Activated naive CD4-positive, alpha-beta T cell treated with anti-CD3 and anti-CD28 coated beads, Interleukin-2, amount 10 ng/mL, durations not matched to agents 7 days and 5 days (primary cell): Measurements from ENCODE around the gene NCLN.
"Not testable (repeated sequence)": the region's sequence is repeated elsewhere in the genome, so short reads cannot be mapped to it uniquely, and the experiment has no call there.

Experiments used
- CTCF ChIA-PET: fragments of 350-600 bp; sonication (Branson Sonifier 250); formaldehyde crosslinking; loops from one replicate; lab custom pipeline; 2021; ENCODE audit warnings: antibody characterized with exemption; lab: Charles Lee
- DNase-seq: peaks from one replicate; pipeline ENCODE4 v3.0.0-alpha.2; 2020
- H3K27ac Mint-ChIP-seq: one replicate; pipeline ENCODE4 v1.8.0; 2021; ENCODE audit warnings: mild to moderate bottlenecking, moderate library complexity, mixed read lengths
- H3K27me3 Mint-ChIP-seq: one replicate; pipeline ENCODE4 v1.8.0; 2021; ENCODE audit warnings: mild to moderate bottlenecking, mixed read lengths
- H3K36me3 Mint-ChIP-seq: one replicate; pipeline ENCODE4 v1.8.0; 2021; ENCODE audit warnings: mixed read lengths
- H3K4me1 Mint-ChIP-seq: one replicate; pipeline ENCODE4 v1.8.0; 2021; ENCODE audit warnings: mixed read lengths
- H3K4me3 Mint-ChIP-seq: one replicate; pipeline ENCODE4 v1.8.0; 2021; ENCODE audit warnings: mild to moderate bottlenecking, moderate library complexity, mixed read lengths
- H3K9me3 Mint-ChIP-seq: one replicate; pipeline ENCODE4 v1.8.0; 2021; ENCODE audit warnings: mixed read lengths

NCLN gene

GRCh38 chr19:3149526-3150505 is 35.9 kb upstream of the NCLN start:
- Mint-ChIP-seq H3K36me3 (peaks cover 29% of the 10 kb centered on the region), H3K4me3 (no peak overlapping the region), H3K9me3 (no peaks in the 10 kb centered on the region), H3K4me1 (peaks cover 23% of the 10 kb centered on the region), H3K27me3 (no peaks in the 10 kb centered on the region), H3K27ac (peak overlapping the region; percentile 62)
- CTCF ChIA-PET: no interaction called here
- DNase-seq: no peak

GRCh38 chr19:3150739-3151329 is 34.9 kb upstream of the NCLN start:
- H3K4me1 Mint-ChIP-seq: peaks cover 20% of the 10 kb centered on the region
- peaks cover 31% of the 10 kb centered on the region for H3K36me3 Mint-ChIP-seq
- CTCF ChIA-PET: interaction anchor here (1.5 kb wide), 1 partner anchor 11 kb away, joined by 6 read pairs; no protein-coding TSS in a partner anchor
- H3K27me3 Mint-ChIP-seq: no peaks in the 10 kb centered on the region
- no peaks in the 10 kb centered on the region for H3K9me3 Mint-ChIP-seq
- H3K27ac Mint-ChIP-seq: no peak overlapping the region
- no peak overlapping the region for H3K4me3 Mint-ChIP-seq
- no peak for DNase-seq

- Mint-ChIP-seq H3K4me1 (peaks cover 13% of the 10 kb centered on the region), H3K27me3 (no peaks in the 10 kb centered on the region), H3K9me3 (peaks cover 3% of the 10 kb centered on the region), H3K27ac (no peak overlapping the region), H3K4me3 (no peak overlapping the region), H3K36me3 (peaks cover 36% of the 10 kb centered on the region)
- no peak for DNase-seq
- CTCF ChIA-PET: interaction anchor here (0.8 to 1.5 kb wide), 3 partner anchors 10 to 201 kb away, joined by 3 to 6 read pairs (median 3); no protein-coding TSS in a partner anchor
Observed at GRCh38 chr19:3151563-3152418, 33.9 kb upstream of the NCLN start.

GRCh38 chr19:3152419-3152780 is 33.3 kb upstream of the NCLN start:
- H3K4me1 Mint-ChIP-seq: peaks cover 16% of the 10 kb centered on the region
- H3K27ac Mint-ChIP-seq: no peak overlapping the region
- no peaks in the 10 kb centered on the region for H3K27me3 Mint-ChIP-seq
- DNase-seq: no peak
- peaks cover 3% of the 10 kb centered on the region for H3K9me3 Mint-ChIP-seq
- H3K4me3 Mint-ChIP-seq: no peak overlapping the region
- CTCF ChIA-PET: interaction anchor here (1.3 to 1.5 kb wide), 2 partner anchors 10 to 23 kb away, joined by 3 to 6 read pairs; no protein-coding TSS in a partner anchor
- peaks cover 39% of the 10 kb centered on the region for H3K36me3 Mint-ChIP-seq

GRCh38 chr19:3153286-3154230 is 32.2 kb upstream of the NCLN start:
- Mint-ChIP-seq H3K4me1 (peaks cover 19% of the 10 kb centered on the region), H3K9me3 (peaks cover 8% of the 10 kb centered on the region), H3K36me3 (peaks cover 46% of the 10 kb centered on the region), H3K27me3 (no peaks in the 10 kb centered on the region), H3K4me3 (no peak overlapping the region), H3K27ac (no peak overlapping the region)
- CTCF ChIA-PET: interaction anchor here (1.3 kb wide), 1 partner anchor 24 kb away, joined by 3 read pairs; no protein-coding TSS in a partner anchor
- no peak for DNase-seq

GRCh38 chr19:3154447-3154846 is 31.3 kb upstream of the NCLN start:
- H3K4me3 Mint-ChIP-seq, DNase-seq, H3K9me3 Mint-ChIP-seq, H3K27me3 Mint-ChIP-seq, H3K27ac Mint-ChIP-seq, CTCF ChIA-PET: not testable (repeated sequence)
- peaks cover 42% of the 10 kb centered on the region for H3K36me3 Mint-ChIP-seq
- peaks cover 13% of the 10 kb centered on the region for H3K4me1 Mint-ChIP-seq

- CTCF ChIA-PET: no interaction called here
- Mint-ChIP-seq H3K27ac (no peak overlapping the region), H3K4me1 (peaks cover 14% of the 10 kb centered on the region), H3K4me3 (peak overlapping the region; percentile 2), H3K36me3 (peaks cover 41% of the 10 kb centered on the region), H3K27me3 (no peaks in the 10 kb centered on the region), H3K9me3 (peaks cover 12% of the 10 kb centered on the region)
- peak; percentile 90 for DNase-seq
Observed at GRCh38 chr19:3154957-3155736, 30.6 kb upstream of the NCLN start.

- no peak for DNase-seq
- CTCF ChIA-PET: interaction anchor here (9.5 kb wide), 1 partner anchor 28 kb away, joined by 92 read pairs; no protein-coding TSS in a partner anchor
- Mint-ChIP-seq H3K4me3 (no peak overlapping the region), H3K4me1 (peaks cover 26% of the 10 kb centered on the region), H3K27me3 (no peaks in the 10 kb centered on the region), H3K9me3 (peaks cover 15% of the 10 kb centered on the region), H3K36me3 (peaks cover 53% of the 10 kb centered on the region), H3K27ac (peak overlapping the region; percentile 68)
Observed at GRCh38 chr19:3157096-3157845, 28.5 kb upstream of the NCLN start.

- Mint-ChIP-seq H3K9me3 (peaks cover 15% of the 10 kb centered on the region), H3K27ac (no peak overlapping the region), H3K27me3 (no peaks in the 10 kb centered on the region), H3K4me1 (peaks cover 47% of the 10 kb centered on the region), H3K36me3 (peaks cover 71% of the 10 kb centered on the region), H3K4me3 (no peak overlapping the region)
- CTCF ChIA-PET: interaction anchor here (0.8 to 9.5 kb wide), 5 partner anchors 12 to 51 kb away, joined by 3 to 92 read pairs (median 4); no protein-coding TSS in a partner anchor
- DNase-seq: no peak
Observed at GRCh38 chr19:3159565-3159964, 26.2 kb upstream of the NCLN start.

GRCh38 chr19:3160219-3160618 is 25.5 kb upstream of the NCLN start:
- CTCF ChIA-PET: interaction anchor here (0.8 to 9.5 kb wide), 5 partner anchors 13 to 52 kb away, joined by 3 to 92 read pairs (median 4); no protein-coding TSS in a partner anchor
- no peak overlapping the region for H3K4me3 Mint-ChIP-seq

GRCh38 chr19:3161453-3161852 is 24.3 kb upstream of the NCLN start:
- Mint-ChIP-seq H3K4me1 (peaks cover 58% of the 10 kb centered on the region), H3K27ac (peak overlapping the region; percentile 37), H3K36me3 (peaks cover 73% of the 10 kb centered on the region), H3K4me3 (no peak overlapping the region), H3K9me3 (peaks cover 17% of the 10 kb centered on the region), H3K27me3 (no peaks in the 10 kb centered on the region)
- DNase-seq: no peak
- CTCF ChIA-PET: interaction anchor here (0.6 to 9.5 kb wide), 8 partner anchors 10 to 86 kb away, joined by 4 to 92 read pairs (median 5); no protein-coding TSS in a partner anchor

More at GRCh38 chr19:3160219-3160618, 25.5 kb upstream of the NCLN start:
- Mint-ChIP-seq H3K27ac (no peak overlapping the region), H3K27me3 (no peaks in the 10 kb centered on the region), H3K9me3 (peaks cover 15% of the 10 kb centered on the region), H3K4me1 (peaks cover 52% of the 10 kb centered on the region), H3K36me3 (peaks cover 75% of the 10 kb centered on the region)
- no peak for DNase-seq
